Gastroesophageal sphincter (tissue), 3 donors: Measurements from ENCODE around the gene COL11A1.

Source experiments
- EP300 ChIP-seq: sonication (generic); formaldehyde crosslinking; IDR thresholded peaks from one replicate; pipeline ENCODE4 v1.6.1; 2017; ENCODE audit warnings: antibody characterized with exemption, mild to moderate bottlenecking
- POLR2A ChIP-seq, 2 donors: fragments of 450-650 bp; IDR thresholded peaks; one replicate each; pipeline ENCODE4 v1.6.1; 2017; ENCODE audit warnings: antibody characterized with exemption in 2 of 2, mild to moderate bottlenecking in 2 of 2, moderate library complexity in 1 of 2
- POLR2AphosphoS5 ChIP-seq: sonication (generic); formaldehyde crosslinking; IDR thresholded peaks from one replicate; pipeline ENCODE4 v1.6.1; 2017; ENCODE audit warnings: antibody characterized with exemption
- TF ChIP-seq, protein P1 (sequence below), 4 experiments: fragments of 200-600 bp in 2 of 4; fragments of 450-650 bp in 2 of 4; sonication (generic) in 1 of 4; IDR thresholded peaks; one replicate each; pipeline ENCODE4 v1.5.1; 2017 to 2019; ENCODE audit warnings: antibody characterized with exemption in 4 of 4, mild to moderate bottlenecking in 2 of 4, moderate library complexity in 2 of 4

DNA sequence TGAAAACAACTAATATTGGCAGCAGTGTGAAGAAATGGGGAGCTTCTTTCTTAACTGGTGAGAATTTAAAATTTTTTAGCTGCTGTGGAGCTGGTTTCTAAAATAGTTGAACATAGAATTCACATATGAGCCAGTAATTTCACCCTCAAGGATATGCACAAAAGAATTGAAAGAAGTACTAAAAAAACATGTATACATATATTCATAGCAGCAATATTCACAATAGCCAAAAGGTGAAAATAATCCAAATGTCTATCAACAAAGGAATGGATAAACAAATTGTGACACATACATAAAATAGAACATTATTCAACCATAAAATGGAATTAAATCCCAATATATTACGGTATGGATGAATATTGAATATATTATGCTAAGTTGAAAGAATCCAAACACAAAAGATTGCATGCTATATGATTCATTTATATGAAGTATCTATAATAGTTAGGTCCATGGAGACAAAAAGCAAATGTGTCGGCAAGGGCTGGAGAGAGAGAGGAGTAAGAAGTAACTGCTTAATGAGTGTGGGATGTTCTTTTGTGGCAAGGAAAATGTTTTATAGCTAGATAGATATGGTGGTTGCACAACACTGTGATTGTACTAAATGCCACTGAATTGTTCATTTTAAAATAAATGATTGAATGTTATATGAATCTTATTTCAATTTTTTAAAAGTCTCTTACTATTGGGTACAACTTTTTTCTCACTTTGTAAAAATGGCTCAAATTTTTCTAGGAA lies 14.8 kb upstream of the COL11A1 start:
- no peak for TF ChIP-seq POLR2A (IDR thresholded peaks at IDR 0.05)
- TF ChIP-seq, protein P1, sequence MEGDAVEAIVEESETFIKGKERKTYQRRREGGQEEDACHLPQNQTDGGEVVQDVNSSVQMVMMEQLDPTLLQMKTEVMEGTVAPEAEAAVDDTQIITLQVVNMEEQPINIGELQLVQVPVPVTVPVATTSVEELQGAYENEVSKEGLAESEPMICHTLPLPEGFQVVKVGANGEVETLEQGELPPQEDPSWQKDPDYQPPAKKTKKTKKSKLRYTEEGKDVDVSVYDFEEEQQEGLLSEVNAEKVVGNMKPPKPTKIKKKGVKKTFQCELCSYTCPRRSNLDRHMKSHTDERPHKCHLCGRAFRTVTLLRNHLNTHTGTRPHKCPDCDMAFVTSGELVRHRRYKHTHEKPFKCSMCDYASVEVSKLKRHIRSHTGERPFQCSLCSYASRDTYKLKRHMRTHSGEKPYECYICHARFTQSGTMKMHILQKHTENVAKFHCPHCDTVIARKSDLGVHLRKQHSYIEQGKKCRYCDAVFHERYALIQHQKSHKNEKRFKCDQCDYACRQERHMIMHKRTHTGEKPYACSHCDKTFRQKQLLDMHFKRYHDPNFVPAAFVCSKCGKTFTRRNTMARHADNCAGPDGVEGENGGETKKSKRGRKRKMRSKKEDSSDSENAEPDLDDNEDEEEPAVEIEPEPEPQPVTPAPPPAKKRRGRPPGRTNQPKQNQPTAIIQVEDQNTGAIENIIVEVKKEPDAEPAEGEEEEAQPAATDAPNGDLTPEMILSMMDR (IDR thresholded peaks at IDR 0.05): no peak
- no peak for TF ChIP-seq EP300
- no peak for TF ChIP-seq POLR2AphosphoS5
